Bronchial smooth muscle cell (primary cell): ENCODE results near the gene AMZ1. TPM values are rescaled to one million over a fixed set of nuclear protein-coding genes. Genes with fewer than 3 reads are reported as not detected.

Experiments used
- total RNA-seq: library from RNA; depleted of rRNA; stranded (reverse); fragments of >200 nt; gene quantifications from 2 replicates; pipeline ENCODE4 v1.2.1, GENCODE V29; 2014

The AMZ1 gene
- 0.32 and 0.43 TPM in 2 replicates for total RNA-seq

GRCh38 chr7:2687881-2688318 is at the start of gene AMZ1:
AMZ1 (plus strand) TSS chr7:2688202; CDS start chr7:2700452, 12,250 bp downstream.

Other genes with a start within 250 kb of the AMZ1 start
- gene GRIFIN, start 211.8 kb upstream of the AMZ1 start, total RNA-seq, result not detected in 2 replicates
- gene LFNG, start 168.4 kb upstream of the AMZ1 start, total RNA-seq, result 1.4 and 1.6 TPM in 2 replicates
- gene BRAT1, start 132.7 kb upstream of the AMZ1 start, total RNA-seq, result 16.8 and 17.7 TPM in 2 replicates
- gene IQCE, start 129.2 kb upstream of the AMZ1 start, total RNA-seq, result 9.0 and 10.4 TPM in 2 replicates
- 27.9 and 37.3 TPM in 2 replicates for gene TTYH3, start 56.2 kb upstream of the AMZ1 start, total RNA-seq
- gene GNA12, start 156.1 kb downstream of the AMZ1 start, total RNA-seq, result 16.5 and 37.0 TPM in 2 replicates